GM21528 (cell line): ENCODE data around the gene KRTAP4-16.
"Not testable (repeated sequence)": the region's sequence is repeated elsewhere in the genome, so short reads cannot be mapped to it uniquely, and the experiment has no call there.

Experiments used
- ATAC-seq: cut with Tn5 transposase; IDR thresholded peaks from one replicate; pipeline ENCODE4 v1.9.1; 2021; ENCODE audit warnings: mild to moderate bottlenecking, moderate library complexity; ENCODE audit not compliant: unreplicated experiment, low FRiP score

The KRTAP4-16 gene

GRCh38 chr17:41101586-41102259 lies at the start of gene KRTAP4-16:
Gene KRTAP4-16, minus strand, starts transcription at chr17:41102209. Its CDS starts 0 bp downstream, at chr17:41102209.
- ATAC-seq, result no peak

GRCh38 chr17:41151525-41151924 lies 49.5 kb upstream of the KRTAP4-16 start:
- ATAC-seq, result no peak

GRCh38 chr17:41150026-41150425 lies 48.0 kb upstream of the KRTAP4-16 start:
- ATAC-seq, result no peak

GRCh38 chr17:41149652-41149985 lies 47.6 kb upstream of the KRTAP4-16 start, which contains the start of gene KRTAP4-5:
Gene KRTAP4-5, minus strand, starts transcription at chr17:41149825. Its CDS starts 58 bp downstream, at chr17:41149767.
- ATAC-seq, result no peak

GRCh38 chr17:41148971-41149651 lies 47.1 kb upstream of the KRTAP4-16 start:
- not testable (repeated sequence) for ATAC-seq

- ATAC-seq, result no peak
Observed at GRCh38 chr17:41147531-41148204, 45.7 kb upstream of the KRTAP4-16 start.

- ATAC-seq, result no peak
Observed at GRCh38 chr17:41145261-41145660, 43.3 kb upstream of the KRTAP4-16 start.

GRCh38 chr17:41144846-41145245 lies 42.8 kb upstream of the KRTAP4-16 start:
- ATAC-seq, result no peak

- no peak for ATAC-seq
Observed at GRCh38 chr17:41141361-41141760, 39.4 kb upstream of the KRTAP4-16 start.

- no peak for ATAC-seq
Observed at GRCh38 chr17:41140360-41141131, 38.5 kb upstream of the KRTAP4-16 start, which contains the start of gene KRTAP4-6. Gene KRTAP4-6, minus strand, starts transcription at chr17:41140544. Its CDS starts 57 bp downstream, at chr17:41140487.

- ATAC-seq, result not testable (repeated sequence)
Observed at GRCh38 chr17:41139865-41140264, 37.9 kb upstream of the KRTAP4-16 start.

GRCh38 chr17:41133880-41134735 lies 32.1 kb upstream of the KRTAP4-16 start:
- ATAC-seq, result no peak

GRCh38 chr17:41131979-41132378 lies 30.0 kb upstream of the KRTAP4-16 start:
- ATAC-seq, result no peak

- no peak for ATAC-seq
Observed at GRCh38 chr17:41127371-41127770, 25.4 kb upstream of the KRTAP4-16 start.

GRCh38 chr17:41126412-41126811 lies 24.4 kb upstream of the KRTAP4-16 start:
- ATAC-seq, result no peak

GRCh38 chr17:41125064-41125463 lies 23.1 kb upstream of the KRTAP4-16 start:
- ATAC-seq, result no peak

GRCh38 chr17:41123991-41124371 lies 22.0 kb upstream of the KRTAP4-16 start, which contains the start of gene KRTAP4-12:
Gene KRTAP4-12, minus strand, starts transcription at chr17:41124182. Its CDS starts 60 bp downstream, at chr17:41124122.
- ATAC-seq, result not testable (repeated sequence)

GRCh38 chr17:41123292-41123990 lies 21.4 kb upstream of the KRTAP4-16 start:
- ATAC-seq, result not testable (repeated sequence)

- no peak for ATAC-seq
Observed at GRCh38 chr17:41121742-41122141, 19.7 kb upstream of the KRTAP4-16 start.
